PC-3 (cell line): ENCODE measurements around the gene NKTR.

Experiments
- CTCF ChIP-seq: fragments of 300-600 bp; sonication (generic); conservative IDR thresholded peaks from 2 replicates; pipeline ENCODE4 v1.5.1; 2017; ENCODE audit warnings: antibody characterized with exemption, low read depth, mild to moderate bottlenecking, low read length
- EZH2 ChIP-seq: fragments of 300-600 bp; sonication (generic); IDR thresholded peaks from one replicate; pipeline ENCODE4 v1.6.1; 2017; ENCODE audit warnings: antibody characterized with exemption, mild to moderate bottlenecking, low read length; ENCODE audit not compliant: unreplicated experiment

- no peak for TF ChIP-seq CTCF
- no peak for TF ChIP-seq EZH2
These were observed 97.0 kb downstream of the NKTR start for GRCh38 chr3:42697289-42698051.
